Non-pigmented ciliary epithelial cell (primary cell): ENCODE measurements around the gene COL24A1.
"Not testable (repeated sequence)": the region's sequence is repeated elsewhere in the genome, so short reads cannot be mapped to it uniquely, and the experiment has no call there.

Experiments used
- DNase-seq: peaks from one replicate; pipeline ENCODE4 v3.0.0-alpha.2; 2010; ENCODE audit warnings: low read depth

COL24A1 gene

GRCh38 chr1:85801520-85801919, 355.1 kb downstream of the COL24A1 start:
- peak; percentile 6 for DNase-seq

DNA sequence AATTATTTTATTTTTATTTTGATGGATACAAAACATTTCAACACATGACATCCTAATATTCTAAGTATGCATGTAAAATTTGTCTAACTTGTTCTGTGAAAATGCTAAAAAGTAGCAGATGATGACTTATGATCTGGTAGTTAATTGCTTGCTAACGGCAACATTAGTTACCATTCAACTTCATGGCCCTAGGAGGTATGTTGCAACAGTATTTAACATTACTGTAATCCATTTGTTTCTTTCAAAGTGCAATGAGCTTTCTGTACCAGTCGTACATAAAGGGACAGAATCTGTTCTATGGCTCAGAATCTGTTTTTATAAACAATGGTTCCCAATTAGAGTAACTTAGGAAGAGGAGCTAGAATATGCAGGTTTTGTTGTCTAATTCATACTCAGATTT, 356.8 kb downstream of the COL24A1 start:
- no peak for DNase-seq

DNA sequence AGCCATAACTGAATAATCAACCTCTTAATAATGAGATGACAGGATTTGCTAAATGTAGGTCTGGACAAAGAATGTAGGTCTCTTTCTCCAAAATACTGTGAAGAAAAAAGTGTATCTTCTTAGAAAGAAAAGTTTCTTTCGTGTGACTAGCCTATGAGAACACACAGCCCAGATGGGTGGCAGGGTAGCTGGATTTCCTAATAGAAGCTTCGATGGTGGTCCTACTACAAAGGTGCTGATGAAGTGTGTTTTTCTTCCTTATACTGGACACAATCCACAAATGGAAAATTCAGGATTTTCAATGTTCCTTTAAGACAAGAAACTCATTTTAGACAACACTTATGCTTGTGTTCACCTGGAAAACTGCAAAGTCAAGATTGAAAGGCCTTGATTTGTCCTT, 358.2 kb downstream of the COL24A1 start:
- no peak for DNase-seq

GRCh38 chr1:85777021-85777420, 379.6 kb downstream of the COL24A1 start:
- not testable (repeated sequence) for DNase-seq

DNA sequence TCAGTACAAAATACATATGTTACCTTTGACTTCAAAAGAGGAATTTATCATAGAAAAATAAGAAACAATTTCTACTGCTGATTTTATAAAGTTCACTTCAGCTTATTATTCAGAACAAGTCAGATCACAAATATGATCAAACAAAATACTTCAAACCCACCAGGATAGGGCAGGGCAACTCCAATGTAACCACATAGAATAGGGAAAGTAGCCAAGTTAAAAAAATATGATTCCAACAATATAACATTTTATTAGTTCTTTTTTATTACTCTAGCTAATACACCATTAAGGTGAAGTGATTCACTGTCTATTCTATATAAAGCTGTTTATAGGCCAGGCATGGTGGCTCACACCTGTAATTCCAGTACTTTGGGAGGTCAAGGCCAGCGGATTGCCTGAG, 393.8 kb downstream of the COL24A1 start:
- no peak for DNase-seq

DNA sequence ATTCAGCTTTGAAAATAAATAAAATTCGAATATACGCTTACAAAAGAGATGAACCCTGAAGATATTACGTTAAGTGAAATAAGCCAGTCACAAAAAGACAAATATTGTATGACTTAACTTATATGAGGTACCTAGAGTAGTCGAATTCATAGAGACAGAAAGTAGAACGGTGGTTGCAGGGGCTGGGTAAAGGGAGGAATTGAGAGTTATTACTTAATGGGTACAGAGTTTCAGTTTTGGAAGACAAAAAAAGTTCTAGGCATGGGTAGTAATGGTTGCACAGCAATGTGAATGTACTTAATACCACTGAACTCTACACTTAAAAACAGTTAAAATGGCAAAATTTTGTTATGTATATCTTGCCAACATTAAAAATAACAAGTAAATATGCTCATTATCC, 399.7 kb downstream of the COL24A1 start:
- DNase-seq = no peak

- no peak for DNase-seq
Measured at GRCh38 chr1:85748120-85748519, 408.5 kb downstream of the COL24A1 start.

DNA sequence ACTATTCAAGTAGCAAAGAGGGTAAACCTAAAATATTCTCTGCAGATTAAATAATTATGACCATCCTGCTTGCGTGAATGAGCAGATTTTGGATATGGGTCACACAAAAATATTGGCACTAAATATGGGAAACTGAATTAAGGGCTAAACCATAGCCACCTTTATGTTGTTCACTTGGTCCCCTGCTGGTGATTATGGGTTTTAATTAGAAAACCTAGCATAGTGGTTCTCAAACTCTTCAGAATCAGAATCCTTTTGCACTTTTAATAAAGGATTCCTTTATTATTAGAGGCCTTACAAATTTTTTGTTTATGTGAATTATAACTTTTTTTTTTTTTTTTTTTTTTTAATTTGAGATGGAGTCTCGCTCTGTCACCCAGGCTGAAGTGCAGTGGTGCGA, 409.8 kb downstream of the COL24A1 start:
- DNase-seq = no peak

GRCh38 chr1:85743814-85744213, 412.8 kb downstream of the COL24A1 start:
- DNase-seq = no peak

DNA sequence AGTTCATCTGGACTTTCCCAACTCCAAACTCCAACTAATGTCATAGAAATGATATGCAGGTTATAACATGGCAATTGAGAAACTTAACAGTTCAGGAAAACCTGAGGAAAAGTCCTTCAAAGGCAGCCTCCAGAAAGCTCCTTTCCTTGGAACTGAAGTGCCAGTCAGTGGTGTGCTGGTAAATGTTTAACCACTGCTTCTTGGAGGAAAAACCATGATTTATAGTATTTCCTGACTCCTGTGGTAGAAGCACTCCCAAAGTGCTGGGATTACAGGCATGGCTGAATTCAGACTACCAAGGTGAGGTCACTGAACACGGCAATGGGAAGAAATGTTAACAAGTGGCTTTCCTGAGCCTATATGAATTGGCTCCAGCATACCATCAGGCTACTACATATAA, 421.6 kb downstream of the COL24A1 start:
- no peak for DNase-seq

DNA sequence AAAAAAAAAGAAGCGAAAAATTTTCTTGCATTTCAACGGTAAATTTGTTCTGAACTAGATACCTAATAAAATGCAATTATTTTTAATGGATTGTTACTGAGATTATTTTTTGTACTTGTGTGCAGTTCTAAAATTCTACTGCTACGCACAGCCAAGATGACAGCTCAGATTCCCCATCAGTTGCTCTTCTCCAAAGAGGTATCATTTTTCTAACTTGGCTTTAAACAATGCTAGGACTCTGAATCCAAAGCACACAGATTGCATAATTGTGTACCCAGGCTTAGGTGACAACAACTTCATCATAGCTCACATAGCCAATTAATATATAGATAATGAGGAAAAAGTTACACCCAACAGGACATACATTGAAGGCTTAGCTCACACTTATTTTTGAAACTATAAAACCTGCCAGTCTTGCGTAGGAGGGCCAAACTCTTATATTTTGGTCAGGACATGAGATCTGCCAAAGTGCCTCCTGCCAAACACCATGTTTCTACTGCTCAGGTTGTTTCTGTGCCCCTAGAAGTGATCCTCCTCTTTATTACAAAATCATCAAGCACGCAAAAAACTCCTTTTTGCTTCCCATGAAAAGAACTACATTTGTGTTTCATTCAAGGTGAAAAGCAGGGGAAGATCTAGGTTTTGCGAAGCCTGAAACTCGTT, 437.8 kb downstream of the COL24A1 start:
- no peak for DNase-seq

DNA sequence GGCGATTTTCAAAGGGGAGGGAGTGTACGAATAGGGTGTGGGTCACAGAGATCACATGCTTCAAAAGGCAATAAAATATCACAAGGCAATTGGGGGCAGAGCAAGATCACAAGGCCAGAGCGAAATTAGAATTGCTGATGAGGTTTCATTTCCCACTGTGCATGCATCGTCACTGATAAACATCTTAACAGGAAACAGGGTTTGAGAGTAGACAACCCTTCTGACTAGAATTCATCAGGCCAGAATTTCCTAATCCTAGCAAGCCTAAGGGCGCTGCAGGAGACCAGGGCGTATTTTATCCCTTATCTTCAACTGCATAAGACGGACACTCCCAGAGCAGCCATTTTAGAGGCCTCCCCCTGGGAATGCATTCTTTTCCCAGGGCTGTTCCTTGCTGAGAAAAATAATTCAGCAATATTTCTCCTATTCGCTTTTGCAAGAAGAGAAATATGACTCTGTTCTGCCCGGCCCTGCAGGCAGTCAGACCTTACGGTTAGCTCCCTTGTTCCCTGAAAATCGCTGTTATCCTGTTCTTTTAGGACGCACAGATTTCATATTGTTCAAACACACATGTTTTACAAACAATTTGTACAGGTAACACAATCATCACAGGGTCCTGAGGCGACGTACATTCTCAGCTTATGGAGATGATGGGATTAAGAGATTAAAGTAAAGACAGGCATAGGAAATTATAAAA, 442.0 kb downstream of the COL24A1 start:
- DNase-seq = not testable (repeated sequence)

DNA sequence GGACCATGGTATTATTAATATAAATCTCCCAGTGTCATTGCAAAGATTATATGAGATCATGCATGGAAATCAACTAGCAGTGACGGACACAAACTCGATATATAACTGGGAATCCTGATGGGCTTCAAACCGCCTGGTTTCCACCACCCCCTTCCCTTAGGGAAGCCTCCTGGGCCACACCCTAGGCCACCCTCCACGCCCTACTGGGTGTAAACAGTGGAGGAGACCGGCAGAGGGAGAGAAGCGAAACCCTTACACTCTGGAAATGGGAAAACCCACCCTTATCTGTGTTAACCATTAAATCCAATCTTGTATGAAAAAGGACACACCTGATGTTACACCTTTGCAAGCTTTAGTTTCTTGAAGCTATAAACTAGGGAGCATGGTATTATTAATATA, 447.7 kb downstream of the COL24A1 start:
- no peak for DNase-seq

GRCh38 chr1:85707990-85708828, 448.4 kb downstream of the COL24A1 start, which contains the start of gene ZNHIT6:
ZNHIT6 (minus strand) TSS chr1:85708433; CDS start chr1:85708284, 149 bp downstream.
- peak; percentile 90 for DNase-seq

DNA sequence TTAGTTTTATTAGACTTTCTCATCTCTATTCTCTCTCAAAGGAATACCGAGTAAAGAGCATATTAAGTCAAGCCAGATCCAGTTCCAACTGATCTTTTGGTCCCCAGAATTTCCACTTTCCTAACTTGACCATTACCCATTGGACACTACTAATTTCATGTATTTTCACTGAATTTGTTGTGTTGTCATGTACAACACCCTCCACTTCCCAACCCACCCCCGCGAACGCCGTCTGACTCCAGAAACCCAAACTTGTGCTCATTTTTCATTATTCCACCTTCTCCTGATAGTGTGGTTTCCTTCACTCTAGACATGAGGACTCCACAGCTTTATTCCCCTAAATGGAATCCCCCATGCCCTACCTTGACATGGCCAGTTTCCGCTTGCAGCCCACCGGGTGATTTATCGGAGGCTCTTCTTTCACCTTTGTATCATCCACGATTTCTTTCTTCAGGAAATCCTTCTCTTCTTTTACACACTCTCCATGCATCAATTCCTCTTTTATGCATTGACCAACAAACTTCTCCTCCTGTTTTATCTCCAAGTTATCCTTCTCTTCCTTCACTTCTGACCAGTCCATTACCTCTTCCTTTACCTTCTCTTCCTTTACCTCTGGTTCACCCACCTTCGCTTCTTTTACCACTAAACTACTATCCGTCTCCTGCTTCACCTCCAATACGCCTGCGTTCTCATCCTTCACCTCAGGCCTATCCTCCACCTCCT, 449.1 kb downstream of the COL24A1 start:
- no peak for DNase-seq

- DNase-seq = no peak
Measured at GRCh38 chr1:85705940-85706339, 450.6 kb downstream of the COL24A1 start.

- DNase-seq = no peak
Measured at GRCh38 chr1:85700422-85700821, 456.1 kb downstream of the COL24A1 start.

- no peak for DNase-seq
Measured at GRCh38 chr1:85697895-85698294, 458.7 kb downstream of the COL24A1 start.

DNA sequence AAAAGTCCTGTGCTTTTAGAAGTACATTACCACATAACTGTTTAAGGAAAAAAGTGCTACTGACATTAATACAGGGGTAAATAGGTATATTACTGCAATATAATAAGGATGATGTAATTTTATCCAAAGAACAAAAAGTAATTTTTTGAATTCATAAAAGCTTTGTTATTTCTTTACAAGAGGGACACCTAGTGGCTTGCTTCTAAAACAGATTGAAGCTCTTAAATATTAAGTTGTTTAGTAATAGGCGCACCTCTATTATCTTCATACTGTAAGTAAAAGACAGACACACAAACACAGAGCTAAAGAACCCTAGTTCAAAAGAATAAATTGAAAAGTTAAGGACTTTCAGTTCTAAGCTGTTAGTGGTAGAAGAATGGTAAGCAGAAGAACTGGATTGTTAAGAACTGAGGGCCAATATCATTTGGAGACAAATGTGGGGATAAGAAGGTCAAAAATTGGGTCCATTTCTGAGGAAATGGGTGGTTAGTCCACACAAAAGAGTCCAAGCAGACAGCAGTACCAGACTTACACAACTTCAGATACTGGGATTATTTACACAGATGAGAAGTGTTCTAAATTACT, 463.8 kb downstream of the COL24A1 start:
- peak; percentile 23 for DNase-seq

- DNase-seq = no peak
Measured at GRCh38 chr1:85689775-85690404, 466.7 kb downstream of the COL24A1 start.

DNA sequence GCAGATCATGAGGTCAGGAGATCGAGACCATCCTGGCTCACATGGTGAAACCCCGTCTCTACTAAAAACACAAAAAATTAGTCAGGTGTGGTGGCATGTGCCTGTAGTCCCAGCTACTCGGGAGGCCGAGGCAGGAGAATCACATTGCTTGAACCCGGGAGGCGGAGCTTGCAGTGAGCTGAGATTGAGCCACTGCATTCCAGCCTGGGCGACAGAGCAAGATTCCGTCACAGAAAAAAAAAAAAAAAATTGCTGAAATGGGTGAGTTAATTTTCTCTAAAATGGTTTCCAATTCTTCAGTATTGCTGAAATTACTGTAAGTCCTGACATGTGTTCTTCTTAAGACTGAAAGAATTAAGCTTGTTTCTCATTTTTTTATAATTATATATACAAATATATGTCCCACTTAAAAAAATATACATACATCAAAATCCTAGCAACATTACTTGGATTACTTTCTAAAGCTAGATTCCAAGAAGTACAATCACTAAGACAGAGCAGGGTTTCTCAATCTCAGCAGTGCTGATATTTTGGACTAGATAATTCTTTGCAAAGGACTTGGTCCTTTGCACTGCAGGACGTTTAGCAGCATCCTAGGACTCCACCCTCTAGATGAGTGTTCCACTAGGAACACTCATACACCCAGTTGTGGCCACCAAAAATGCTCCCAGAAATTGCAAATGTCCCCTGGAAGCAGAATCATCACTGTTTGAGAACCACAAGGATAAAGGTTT, 473.1 kb downstream of the COL24A1 start:
- DNase-seq = no peak
